C4-2B (cell line): ENCODE data around the gene PTPN1.

ENCODE experiments used
- CTCF ChIP-seq: fragments of 450-650 bp; conservative IDR thresholded peaks from 2 replicates; pipeline ENCODE4 v1.5.1; 2017; ENCODE audit warnings: mild to moderate bottlenecking
- ZFX ChIP-seq: fragments of 450-650 bp; IDR thresholded peaks from 2 replicates; pipeline ENCODE4 v1.6.1; 2017

GRCh38 chr20:50543326-50543725 is 33.1 kb downstream of the PTPN1 start:
- TF ChIP-seq CTCF: no peak
- TF ChIP-seq ZFX: no peak
